ENCODE results near the gene LRRC37A.
"Not testable (repeated sequence)": the region's sequence is repeated elsewhere in the genome, so short reads cannot be mapped to it uniquely, and the experiment has no call there.

LRRC37A gene

DNA sequence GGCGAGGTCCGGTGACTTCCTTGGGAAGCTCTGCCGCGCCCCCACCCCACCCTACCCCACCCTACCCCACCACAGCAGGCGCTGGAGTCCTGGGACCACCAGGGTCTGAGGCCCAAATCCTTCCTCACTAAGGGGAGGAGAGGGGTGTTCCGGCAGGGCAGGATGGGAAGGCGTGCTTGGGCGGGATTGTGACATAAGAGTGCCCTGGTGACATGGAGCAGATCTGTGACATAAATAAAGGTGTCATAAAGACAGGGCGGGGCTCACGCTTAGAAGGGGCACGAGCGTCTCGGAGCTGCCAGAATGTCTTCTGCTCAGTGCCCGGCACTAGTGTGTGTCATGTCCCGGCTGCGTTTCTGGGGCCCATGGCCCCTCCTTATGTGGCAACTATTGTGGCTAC, at the start of gene LRRC37A:
LRRC37A (plus strand) TSS at position 301 of the 400 bp plus-strand sequence; CDS start at position 304, 3 bp downstream.
- not testable (repeated sequence) for DNase-seq

DNA sequence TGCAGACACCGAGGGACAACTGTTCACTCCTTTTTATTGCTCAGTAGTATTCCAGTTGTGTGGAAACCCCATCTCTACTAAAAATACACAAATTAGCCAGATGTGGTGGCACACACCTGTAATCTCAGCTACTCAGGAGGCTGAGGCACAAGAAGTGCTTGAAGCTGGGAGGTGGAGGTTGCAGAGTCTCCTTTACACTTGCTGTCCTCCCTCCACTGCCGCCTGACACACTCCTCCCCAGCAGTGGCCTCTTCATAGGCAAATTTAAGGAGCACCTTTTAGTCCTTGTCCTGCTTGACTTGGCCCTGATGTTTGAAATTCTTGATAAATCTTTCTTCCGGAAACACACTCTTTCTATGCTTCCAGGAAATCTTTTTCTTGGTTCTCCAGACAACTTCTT, 45.8 kb upstream of the LRRC37A start:
- not testable (repeated sequence) for DNase-seq

DNA sequence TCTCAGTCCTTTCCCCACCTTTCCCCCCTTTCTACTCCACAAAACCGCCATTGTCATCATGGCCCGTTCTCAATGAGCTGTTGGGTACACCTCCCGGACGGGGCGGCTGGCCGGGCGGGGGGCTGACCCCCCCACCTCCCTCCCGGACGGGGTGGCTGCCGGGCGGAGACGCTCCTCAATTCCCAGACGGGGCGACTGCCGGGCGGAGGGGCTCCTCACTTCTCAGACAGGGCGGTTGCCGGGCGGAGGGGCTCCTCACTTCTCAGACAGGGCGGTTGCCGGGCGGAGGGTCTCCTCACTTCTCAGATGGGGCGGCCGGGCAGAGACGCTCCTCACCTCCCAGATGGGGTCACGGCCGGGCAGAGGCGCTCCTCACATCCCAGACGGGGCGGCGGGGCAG, 42.1 kb upstream of the LRRC37A start:
- DNase-seq: not testable (repeated sequence)

DNA sequence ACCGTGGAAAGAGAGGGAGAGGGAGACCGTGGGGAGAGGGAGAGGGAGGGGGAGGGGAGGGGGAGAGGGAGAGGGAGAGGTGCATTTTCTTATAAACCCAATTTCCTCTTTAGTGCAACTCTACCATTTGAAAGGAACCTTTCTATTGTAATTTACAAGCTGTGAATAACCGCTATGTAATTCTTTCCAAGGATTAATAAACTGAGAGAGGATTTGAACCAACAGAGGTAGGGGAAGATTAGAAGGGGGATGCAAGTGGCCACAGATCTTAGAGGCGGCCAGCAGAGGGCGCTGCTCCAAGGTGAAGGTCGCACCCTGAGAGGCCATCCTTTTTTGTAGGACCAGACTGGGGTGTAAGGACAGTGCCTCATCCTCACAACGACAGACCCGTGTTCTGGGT, 41.2 kb upstream of the LRRC37A start:
- DNase-seq: peak; percentile 79

DNA sequence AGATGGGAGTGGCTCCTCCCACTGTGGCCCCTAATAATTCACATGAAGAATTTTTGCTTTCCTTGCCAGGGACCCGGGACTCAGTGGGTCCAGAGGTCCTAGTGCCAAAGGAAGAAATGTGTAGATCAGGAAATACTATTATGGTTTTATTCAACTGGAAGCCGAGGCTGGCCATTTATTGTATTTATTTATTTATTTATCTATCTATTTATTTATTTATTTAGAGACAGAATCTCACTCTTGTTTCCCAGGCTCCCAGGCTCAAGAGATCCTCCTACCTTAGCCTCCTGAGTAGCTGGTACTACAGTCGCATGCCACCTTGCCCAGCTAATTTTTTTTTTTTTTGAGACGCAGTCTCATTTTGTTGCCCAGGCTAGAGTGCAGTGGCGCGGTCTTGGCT, 40.7 kb upstream of the LRRC37A start:
- DNase-seq: not testable (repeated sequence)

DNA sequence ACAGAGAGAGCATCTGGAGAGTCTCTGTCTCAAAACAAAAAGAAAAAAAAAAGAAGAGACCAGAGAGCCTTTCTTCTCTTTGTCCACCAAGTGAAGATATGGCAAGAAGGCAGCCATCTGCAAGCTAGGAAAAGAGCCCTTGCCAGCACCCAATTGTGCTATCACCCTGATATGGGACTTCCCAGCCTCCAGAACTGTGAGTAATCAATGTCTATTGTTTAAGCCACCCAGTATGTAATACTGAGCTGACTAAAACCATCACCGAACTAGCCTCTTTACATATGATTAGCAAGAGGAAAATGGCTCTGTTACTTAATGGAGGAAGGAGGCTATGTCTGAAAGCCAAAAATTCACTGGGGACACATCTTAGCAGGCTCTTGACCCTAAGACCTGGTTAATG, 38.6 kb upstream of the LRRC37A start:
- not testable (repeated sequence) for DNase-seq

DNA sequence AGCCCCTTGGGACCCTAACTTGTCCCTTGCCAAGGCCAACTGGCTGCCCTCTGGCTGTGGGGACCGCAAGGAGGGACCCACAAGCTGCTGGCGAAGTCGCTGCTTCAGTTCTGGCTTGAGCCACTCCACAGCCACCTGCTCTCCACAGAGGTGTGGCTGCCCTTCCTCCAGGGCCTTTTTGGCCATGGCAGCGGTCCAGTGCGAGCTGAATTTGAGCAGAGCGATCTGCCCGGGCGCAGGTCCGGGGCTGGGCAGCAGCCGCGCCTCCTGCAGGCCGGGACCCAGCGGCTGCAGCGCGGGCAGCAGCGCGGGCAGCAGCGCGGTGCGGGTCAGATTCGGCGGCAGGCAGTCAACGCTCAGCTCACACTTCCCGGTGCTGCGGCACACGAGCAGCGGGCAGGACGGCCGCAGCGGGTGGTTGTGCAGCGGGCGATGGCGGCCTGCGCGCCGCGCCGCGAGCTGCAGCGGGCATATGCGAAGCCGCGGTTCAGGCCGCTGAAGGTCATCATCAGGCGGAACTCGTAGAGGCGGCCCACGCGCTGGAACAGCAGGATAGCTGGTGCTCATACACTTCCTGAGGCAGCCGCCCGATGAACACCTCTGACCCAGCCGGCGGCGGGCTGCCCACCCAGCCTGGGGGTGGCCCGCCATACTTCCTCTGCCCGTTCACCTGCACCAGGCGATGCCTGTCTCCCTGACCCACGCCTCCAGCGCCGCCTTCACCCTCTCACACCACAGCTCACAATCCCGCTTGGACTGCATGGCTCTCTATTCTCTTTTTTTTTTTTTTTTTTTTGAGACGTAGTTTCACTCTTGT, 34.9 kb upstream of the LRRC37A start:
- DNase-seq: not testable (repeated sequence)

DNA sequence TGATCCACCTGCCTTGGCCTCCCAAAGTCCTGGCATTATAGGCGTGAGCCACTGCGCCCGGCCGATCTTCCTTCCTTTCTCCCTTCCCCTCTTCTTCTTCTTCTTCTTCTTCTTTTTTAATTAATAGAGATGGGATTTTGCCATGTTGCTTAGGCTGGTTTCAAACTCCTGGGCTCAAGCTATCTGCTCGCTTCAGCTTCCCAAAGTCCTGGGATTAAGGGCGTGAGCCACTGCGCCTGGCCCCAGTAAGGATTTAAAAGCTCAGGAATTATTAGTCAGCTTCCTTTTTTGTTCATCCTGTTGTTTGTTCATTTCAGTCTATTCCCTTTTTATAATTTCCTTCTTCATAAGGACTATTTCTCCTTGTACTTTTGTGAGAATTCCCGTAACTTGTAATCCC, 32.7 kb upstream of the LRRC37A start:
- no peak for DNase-seq

DNA sequence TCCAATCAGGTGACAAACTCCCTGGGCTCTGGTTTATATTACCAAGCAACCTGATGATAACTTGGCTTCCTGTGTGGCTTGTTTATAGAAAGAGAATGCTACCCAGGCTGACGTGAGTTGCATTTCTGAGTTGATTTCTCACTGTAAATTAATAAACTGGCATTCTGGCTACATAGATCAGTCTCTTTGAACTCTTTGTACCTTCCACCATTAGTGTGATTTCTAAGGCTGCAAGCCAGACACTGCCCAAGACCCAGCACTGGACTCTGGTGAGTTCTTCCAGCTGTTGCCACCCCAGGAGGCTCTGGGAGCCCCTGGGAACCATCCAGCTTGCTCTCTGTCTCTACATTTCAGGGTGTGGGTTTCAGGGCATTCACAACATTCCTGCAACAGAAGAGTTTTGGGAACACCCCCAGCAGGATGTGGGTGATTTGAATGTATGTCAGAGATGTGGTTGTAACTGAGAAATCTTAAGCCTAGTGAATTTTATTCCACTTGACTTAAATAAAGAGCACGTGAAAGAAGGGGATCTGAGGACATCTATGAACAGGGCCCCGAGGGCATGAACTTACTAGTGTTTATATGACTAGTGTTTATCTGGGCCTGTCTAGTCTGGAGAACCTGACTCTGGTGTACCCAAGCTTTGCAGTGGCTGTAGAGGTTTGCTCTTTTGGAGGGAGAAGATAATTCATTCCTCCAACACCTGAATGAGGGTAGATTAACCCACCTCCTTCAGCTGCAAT, 30.3 kb upstream of the LRRC37A start:
- DNase-seq: no peak

DNA sequence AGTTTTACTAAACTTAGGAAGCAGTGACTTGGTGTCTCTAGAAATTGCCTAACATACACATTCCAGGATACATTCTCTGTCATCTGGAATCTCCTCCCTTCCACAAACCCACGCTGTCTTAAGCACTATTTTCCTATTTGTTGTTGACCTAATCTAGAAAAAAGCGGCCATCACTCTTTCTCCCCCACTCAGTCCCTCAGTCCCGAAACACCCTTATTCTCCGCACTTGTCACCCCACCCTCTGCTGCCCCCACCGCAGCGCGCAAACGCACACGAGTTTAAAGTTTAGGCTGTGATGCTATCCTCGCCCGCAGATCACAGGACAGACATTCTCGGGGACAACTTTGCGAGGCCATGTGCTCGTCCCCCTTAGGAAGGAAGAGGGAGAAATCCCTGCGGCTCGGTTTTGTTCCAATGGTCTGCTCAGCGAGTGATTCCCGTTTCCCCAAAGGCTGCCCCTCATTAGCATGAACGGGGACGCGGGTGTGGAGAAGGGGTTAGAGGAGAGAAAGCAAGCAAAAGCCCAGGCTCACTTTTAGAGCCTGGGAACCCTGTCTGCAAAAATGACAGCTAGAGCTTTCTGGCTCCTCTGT, 28.8 kb upstream of the LRRC37A start:
- not testable (repeated sequence) for DNase-seq

DNA sequence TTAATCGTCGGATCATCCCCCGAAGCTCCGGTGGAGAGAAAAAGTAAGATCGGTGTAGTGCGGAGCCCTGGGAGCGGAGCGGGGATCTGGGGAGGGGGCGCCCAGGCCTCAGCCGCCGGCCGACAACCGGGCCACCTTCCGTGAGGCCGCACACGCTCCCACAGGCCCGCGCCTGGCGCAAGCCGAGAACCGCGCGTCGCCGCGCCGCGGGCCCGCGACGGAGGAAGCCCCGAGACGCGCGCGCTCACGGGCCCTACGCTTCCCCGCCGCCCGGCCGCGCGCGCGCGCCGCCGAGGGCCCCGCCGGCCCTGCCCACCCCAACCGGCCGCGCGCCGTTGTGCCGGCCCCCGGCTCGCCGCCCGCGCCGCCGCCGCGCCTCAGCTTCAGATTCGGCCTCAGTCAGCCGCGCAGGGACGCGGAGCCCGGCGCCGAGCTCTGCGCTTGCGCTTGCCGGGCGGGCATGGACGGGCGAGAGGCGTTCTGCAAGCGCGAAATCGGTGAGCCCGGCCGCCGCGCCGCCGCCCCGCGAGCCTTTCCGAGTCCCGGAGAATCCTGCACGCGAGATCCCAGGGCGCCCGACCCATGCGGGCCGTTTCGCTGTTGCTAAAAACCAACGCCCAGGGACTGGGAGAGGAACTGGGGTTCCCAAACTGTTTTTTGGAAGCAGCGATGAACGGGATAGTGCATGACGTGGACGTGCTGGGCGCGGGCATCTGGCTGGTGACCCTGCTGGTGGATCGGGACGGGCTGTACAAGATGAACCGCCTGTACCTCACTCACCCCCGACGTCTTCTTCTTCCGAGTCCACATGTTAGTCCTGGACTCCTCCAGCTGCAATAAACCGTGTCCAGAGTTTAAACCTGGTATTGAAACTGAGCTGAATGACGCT, 28.0 kb upstream of the LRRC37A start:
- DNase-seq: peak; percentile 83

DNA sequence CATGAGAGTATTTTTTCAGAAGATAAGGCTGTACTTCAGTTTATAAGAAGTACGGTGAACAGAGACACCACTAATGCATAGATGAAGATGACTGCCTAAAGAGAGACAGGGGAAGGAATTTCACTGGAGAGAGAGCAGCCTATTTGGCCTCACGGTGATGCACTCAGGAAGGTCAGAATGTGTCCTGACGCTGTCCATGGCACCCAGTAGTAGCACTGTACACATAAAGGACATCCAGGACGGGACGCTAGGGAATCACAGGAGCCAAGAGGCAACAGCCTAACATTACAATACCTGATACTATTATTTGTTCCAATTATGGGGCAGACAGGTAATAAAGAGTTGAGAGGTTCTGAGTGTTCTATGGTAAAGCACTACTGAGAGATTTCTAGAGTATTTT, 24.9 kb upstream of the LRRC37A start:
- no peak for DNase-seq

DNA sequence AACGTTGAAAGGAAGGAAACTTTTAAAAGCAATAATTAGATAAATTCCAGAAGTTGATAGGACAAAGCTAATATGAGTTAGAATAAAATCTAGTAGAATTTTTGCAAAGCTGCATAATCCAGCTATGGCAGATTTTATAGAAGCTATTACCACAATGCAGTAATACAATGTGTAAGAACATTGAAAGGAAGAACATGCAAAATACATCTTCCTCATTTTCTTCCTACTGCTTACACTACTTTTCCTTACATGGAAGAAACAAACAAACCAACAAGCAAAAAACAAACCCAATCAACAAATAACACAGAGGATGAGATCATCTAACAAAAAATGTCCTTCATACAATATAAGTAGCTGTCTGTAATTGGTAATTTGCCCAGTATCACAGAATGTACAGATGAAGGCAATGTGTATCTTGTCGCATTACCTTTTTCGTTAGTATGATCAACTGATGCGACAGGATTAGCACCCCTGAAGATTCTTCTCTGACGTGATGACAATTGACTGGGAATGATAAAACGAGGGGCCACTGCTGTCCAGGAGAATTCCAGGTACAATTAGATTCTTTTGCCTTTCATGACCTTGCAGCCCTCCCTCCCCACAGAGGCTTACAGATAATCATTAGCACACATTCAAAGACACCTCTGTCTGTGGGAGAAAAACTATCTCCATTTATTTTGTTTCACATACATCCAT, 21.2 kb upstream of the LRRC37A start:
- DNase-seq: no peak

DNA sequence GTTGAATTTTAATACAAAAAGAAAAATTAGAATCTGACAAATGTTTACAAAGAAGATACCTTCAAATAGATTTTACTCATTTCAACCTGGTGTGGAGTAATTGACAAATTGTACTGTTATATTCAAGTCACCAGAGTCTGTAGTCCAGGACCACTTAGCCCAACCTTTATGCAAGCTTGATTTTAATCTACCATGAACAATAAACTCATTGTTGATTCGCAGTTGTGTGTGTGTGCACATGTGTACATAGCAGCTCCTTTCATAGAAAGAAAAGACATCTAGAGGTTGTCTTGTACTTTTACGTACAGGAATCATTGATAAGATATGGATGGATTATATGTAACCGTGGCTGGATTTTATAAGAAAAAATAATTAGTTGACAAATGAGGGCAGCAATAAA, 20.7 kb upstream of the LRRC37A start:
- DNase-seq: no peak

DNA sequence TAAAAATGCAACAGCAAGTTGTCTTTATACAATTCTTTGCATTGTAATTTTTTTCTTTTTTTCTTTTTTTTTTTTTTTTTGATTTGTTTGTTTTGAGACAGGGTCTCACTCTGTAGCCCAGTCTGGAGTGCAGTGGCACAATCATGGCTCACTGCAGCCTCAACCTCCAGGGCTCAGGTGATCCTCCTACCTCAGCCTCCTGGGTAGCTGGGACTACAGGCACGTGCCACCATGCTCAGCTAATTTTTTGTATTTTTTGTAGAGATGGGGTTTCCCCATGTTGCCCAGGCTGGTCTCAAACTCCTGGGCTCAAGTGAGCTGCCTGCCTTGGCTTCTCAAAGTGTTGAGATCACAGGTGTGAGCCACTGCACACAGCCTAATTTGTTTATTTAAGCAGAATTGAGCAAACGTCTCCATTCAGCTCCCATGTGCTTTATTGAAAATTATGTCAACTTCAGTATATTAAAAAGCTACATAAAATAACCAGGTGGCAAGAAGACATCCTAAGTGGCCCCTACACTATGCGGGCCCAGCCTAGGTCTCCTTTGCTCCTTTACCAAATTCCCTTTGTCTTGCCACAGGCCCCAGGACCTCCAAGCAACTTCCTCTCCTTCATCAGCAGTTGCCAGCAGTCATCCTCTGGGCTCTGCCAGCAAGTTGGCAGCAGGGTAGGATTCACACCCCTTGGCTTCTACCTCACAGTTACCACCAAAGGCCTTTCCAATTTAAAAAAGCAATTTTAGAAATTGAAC, 18.0 kb upstream of the LRRC37A start:
- DNase-seq: not testable (repeated sequence)

DNA sequence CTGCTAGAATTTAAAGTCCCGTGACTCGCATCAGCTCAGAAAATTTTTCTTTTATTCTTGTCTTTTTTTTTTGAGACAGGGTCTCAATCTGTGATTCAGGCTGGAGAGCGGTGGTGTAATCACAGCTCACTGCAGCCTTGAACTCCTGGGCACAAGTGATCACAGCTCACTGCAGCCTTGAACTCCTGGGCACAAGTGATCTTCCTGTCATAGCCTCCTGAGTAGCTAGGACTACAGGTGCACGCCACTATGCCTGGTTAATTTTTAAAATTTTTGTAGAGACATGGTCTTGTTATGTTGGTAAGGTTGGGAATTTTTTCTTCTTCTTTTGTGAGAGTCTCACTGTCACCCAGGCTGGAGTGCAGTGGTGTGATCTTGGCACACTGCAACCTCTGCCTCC, 13.6 kb upstream of the LRRC37A start:
- DNase-seq: not testable (repeated sequence)

DNA sequence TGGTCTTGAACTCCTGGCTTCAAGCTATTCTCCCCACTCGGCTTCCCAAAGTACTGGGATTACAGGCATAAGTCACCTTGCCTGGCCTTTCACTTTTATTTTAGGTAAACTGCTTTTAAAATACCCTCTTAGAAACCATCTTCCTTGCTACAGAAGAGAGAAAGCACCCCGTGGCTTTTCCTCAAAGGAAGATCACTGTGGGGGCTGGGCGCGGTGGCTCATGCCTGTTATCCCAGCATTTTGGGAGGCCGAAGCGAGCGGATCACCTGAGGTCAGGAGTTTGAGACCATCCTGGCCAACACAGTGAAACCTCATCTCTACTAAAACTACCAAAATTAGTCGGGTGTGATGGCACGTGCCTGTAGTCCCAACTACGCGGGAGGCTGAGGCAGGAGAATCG, 12.3 kb upstream of the LRRC37A start:
- DNase-seq: not testable (repeated sequence)

DNA sequence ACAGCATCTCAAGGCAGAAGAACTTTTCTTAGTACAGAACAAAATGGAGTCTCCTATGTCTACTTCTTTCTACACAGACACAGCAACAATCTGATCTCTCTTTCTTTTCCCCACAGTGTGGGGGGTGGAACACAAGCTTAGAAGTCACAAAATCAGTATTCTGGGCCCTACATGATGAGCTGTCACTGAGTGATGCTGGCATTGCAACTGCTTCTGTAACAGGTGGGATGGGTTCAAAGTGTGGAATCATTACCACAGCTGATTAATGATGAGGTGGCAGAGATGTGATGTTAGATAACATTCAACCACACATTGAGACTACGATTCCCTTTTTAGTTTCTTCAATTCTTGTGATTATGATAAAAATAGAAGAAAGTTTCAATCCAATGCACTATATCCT, 10.5 kb upstream of the LRRC37A start:
- DNase-seq: not testable (repeated sequence)

DNA sequence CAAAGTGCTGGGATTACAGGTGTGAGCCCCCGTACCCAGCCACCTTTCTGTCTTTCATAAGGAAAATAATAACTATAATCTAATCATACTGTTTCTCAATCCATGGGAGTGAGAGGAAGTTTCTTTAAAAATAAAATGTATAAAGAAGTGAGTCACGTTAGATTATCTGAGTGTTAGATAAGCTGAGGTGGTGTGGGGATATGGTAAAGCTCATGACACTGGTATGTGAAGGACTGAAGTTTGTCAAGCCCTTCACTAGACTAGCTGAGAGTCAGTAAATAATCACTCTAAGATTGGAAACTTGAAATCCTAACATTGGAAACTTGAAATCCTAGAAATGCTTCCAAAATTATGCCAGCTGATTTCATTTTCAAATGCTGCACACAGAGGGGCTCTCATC, 9.4 kb upstream of the LRRC37A start:
- DNase-seq: not testable (repeated sequence)

DNA sequence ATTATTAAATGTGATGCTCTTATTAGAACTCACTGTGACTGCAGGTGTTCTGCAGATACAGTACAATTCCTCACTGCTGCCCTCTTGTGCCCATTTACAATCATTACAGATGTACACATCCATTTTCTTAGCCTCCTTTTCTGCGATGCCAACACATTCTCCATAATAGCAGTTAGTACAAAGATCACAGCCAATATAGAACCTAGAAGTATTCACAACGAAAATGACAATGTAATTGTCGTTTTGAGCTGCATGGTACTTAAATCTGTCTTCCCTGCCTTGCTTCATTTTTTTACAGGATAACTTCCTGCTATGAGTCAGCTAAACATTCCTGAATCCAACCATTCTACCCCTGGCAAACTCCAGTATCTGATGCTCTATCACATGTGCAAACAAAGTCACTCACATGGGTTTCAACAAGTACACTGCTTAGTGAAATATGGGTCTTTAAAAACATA, 8.1 kb upstream of the LRRC37A start:
- peak; percentile 45 for DNase-seq

DNA sequence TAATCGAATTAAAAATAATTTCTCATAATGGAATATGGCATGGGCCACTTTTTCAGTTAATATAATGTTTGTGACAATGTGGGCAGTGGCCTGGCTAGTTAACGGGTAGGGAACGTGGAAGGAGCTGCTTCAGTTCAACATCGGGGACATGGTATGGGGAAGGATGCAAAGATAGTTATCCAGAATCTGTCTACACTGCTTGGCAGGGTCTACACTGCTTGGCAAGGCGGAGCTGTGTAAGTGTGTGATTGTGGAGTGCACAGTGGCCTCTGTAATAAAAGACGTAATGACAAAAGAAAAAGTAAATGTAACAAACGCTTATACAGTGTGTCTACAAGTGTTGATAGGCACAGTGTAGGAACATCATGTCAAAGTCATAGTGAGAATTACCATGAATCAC, 7.3 kb upstream of the LRRC37A start:
- DNase-seq: not testable (repeated sequence)
